Endothelial cell of umbilical vein (primary cell): Measurements from ENCODE around the gene AXDND1. TPM values are rescaled to one million over a fixed set of nuclear protein-coding genes. Genes with fewer than 3 reads are reported as not detected.
A peak's percentile ranks its signal among the peaks of the same experiment; 100 is the strongest.

ENCODE experiments used
- BruUV-seq: library from RNA; stranded (reverse); fragments of 400-500 nt; replicated peaks from 2 replicates; lab custom pipeline; 2021; lab: Mats Ljungman, UMichigan
- CTCF ChIA-PET: fragments of 300-600, 350-600 bp; sonication (Branson Sonifier 250); formaldehyde crosslinking; loops from one replicate; lab custom pipeline; 2021; ENCODE audit warnings: antibody characterized with exemption, inconsistent platforms; lab: Charles Lee
- POLR2A ChIA-PET: fragments of 300-600, 350-600 bp; sonication (Branson Sonifier 250); formaldehyde crosslinking; loops from one replicate; lab custom pipeline; 2021; ENCODE audit warnings: antibody characterized with exemption, inconsistent platforms; lab: Charles Lee
- DNase-seq: peaks from one replicate; pipeline ENCODE4 v3.0.0-alpha.2; 2011; ENCODE audit warnings: low read depth, low spot score
- FAIRE-seq: peaks from 2 replicates; lab custom pipeline; 2011; peaks lifted over from hg19 to GRCh38; lab: Jason Lieb, UNC
- H2AFZ ChIP-seq: 2 replicates; pipeline ENCODE4 v1.6.0; 2012; ENCODE audit warnings: low read depth, low read length, control low read depth, inconsistent platforms
- H3K27ac ChIP-seq: 2 replicates; pipeline ENCODE4 v1.5.1; 2011; ENCODE audit warnings: low read depth, mild to moderate bottlenecking, control low read depth, low read length, moderate library complexity; ENCODE audit not compliant: insufficient read depth
- H3K27me3 ChIP-seq, 2 experiments: 2 replicates each; pipeline versions ENCODE4 v1.6.0 to v1.6.1; 2011; ENCODE audit warnings: low read length in 2 of 2, mixed read lengths in 1 of 2; ENCODE audit not compliant: control insufficient read depth in 2 of 2, insufficient read depth in 2 of 2
- H3K36me3 ChIP-seq, 2 experiments: 2 replicates in 1 of 2; 3 replicates in 1 of 2; pipeline ENCODE4 v1.5.1; 2011; ENCODE audit warnings: low read length in 2 of 2, mild to moderate bottlenecking in 1 of 2, moderate library complexity in 1 of 2; ENCODE audit not compliant: control insufficient read depth in 2 of 2, insufficient read depth in 2 of 2; ENCODE audit errors: extremely low read depth in 1 of 2
- H3K4me1 ChIP-seq: 3 replicates; pipeline ENCODE4 v1.5.1; 2011; ENCODE audit warnings: mild to moderate bottlenecking, low read length; ENCODE audit not compliant: control insufficient read depth, insufficient read depth; ENCODE audit errors: extremely low read depth
- H3K4me2 ChIP-seq: 2 replicates; pipeline ENCODE4 v1.6.1; 2011; ENCODE audit warnings: low read length, control low read depth, mixed read lengths; ENCODE audit not compliant: insufficient read depth
- H3K4me3 ChIP-seq, 3 experiments: fragments of 200-600 bp in 1 of 3; sonication (generic), shearing (Covaris generic) in 1 of 3; replicated peaks in 1 of 3; 2 replicates each; pipeline ENCODE4 v1.5.1; 2011 to 2016; ENCODE audit warnings: control low read depth in 3 of 3, low read length in 3 of 3, mild to moderate bottlenecking in 2 of 3, inconsistent platforms in 1 of 3, low read depth in 1 of 3, moderate library complexity in 1 of 3; ENCODE audit not compliant: insufficient read depth in 1 of 3
- H3K79me2 ChIP-seq: 2 replicates; pipeline ENCODE4 v1.6.0; 2012; ENCODE audit warnings: low read length, inconsistent platforms; ENCODE audit not compliant: control insufficient read depth, insufficient read depth
- H3K9ac ChIP-seq: replicated peaks from 2 replicates; pipeline ENCODE3; 2011; ENCODE audit warnings: low read length, control low read depth; ENCODE audit not compliant: insufficient read depth; ENCODE audit errors: extremely low read depth
- H3K9me1 ChIP-seq: replicated peaks from 3 replicates; pipeline ENCODE4 v1.6.0; 2011; ENCODE audit warnings: mild to moderate bottlenecking, low read length; ENCODE audit not compliant: control insufficient read depth, insufficient read depth; ENCODE audit errors: extremely low read depth
- H3K9me3 ChIP-seq: replicated peaks from 2 replicates; pipeline ENCODE4 v1.5.1; 2012; ENCODE audit warnings: low read length, inconsistent platforms; ENCODE audit not compliant: control insufficient read depth, insufficient read depth
- H4K20me1 ChIP-seq: replicated peaks from 2 replicates; pipeline ENCODE3; 2011; ENCODE audit warnings: mild to moderate bottlenecking, low read length; ENCODE audit not compliant: control insufficient read depth, insufficient read depth; ENCODE audit errors: extremely low read depth
- EZH2 ChIP-seq: IDR thresholded peaks from 2 replicates; pipeline ENCODE4 v1.6.1; 2012; ENCODE audit warnings: borderline replicate concordance, low read depth, mild to moderate bottlenecking, moderate library complexity, low read length, inconsistent platforms; ENCODE audit not compliant: severe bottlenecking
- FOS ChIP-seq: IDR thresholded peaks from 2 replicates; pipeline ENCODE4 v1.6.1; 2011; ENCODE audit warnings: mild to moderate bottlenecking, low read length, moderate library complexity, borderline replicate concordance; ENCODE audit not compliant: insufficient read depth
- GATA2 ChIP-seq: IDR thresholded peaks from 2 replicates; pipeline ENCODE4 v1.7.0; 2011; ENCODE audit warnings: low read depth, mild to moderate bottlenecking, moderate library complexity, mixed read lengths, low read length; ENCODE audit not compliant: insufficient read length, insufficient read depth
- JUN ChIP-seq: IDR thresholded peaks from 2 replicates; pipeline ENCODE4 v1.6.1; 2011; ENCODE audit warnings: borderline replicate concordance, low read depth; ENCODE audit not compliant: insufficient read length, insufficient read depth
- MYC ChIP-seq: IDR thresholded peaks from one replicate; pipeline ENCODE4 v1.6.1; 2011; ENCODE audit warnings: mild to moderate bottlenecking, low read depth, low read length
- POLR2A ChIP-seq: IDR thresholded peaks from 2 replicates; pipeline ENCODE4 v1.6.1; 2012; ENCODE audit warnings: low read depth, mild to moderate bottlenecking, control low read depth, low read length
- POLR2AphosphoS5 ChIP-seq: IDR thresholded peaks from 2 replicates; pipeline ENCODE4 v1.6.1; 2012; ENCODE audit warnings: low read depth, mild to moderate bottlenecking, control low read depth, low read length, moderate library complexity; ENCODE audit not compliant: insufficient read depth
- dilution Hi-C: fragments of 300-500 bp; cut with MboI; formaldehyde crosslinking; loops from one replicate; pipeline ENCODE4 v1.15.0; 2019; ENCODE audit warnings: low sequenced_read_pairs; ENCODE audit not compliant: extremely low pct_ligation_motif_present
- intact Hi-C: fragments of 100-400 bp; cut with micrococcal nuclease; formaldehyde crosslinking; loops from one replicate; pipeline ENCODE4 v1.10.0; 2022
- polyA plus RNA-seq, 4 experiments: library from polyadenylated mRNA; depleted of rRNA in 3 of 4; stranded (reverse) in 3 of 4; unstranded in 1 of 4; fragments of >200 nt; gene quantifications; 2 replicates each; pipeline versions ENCODE4 v1.2.1 to v1.2.3, GENCODE V29; 2011 to 2012; ENCODE audit warnings: missing spikeins in 1 of 4
- total RNA-seq: library from RNA; stranded (reverse); gene quantifications from 2 replicates; pipeline ENCODE4 v1.2.3, GENCODE V29; 2021
- TF ChIP-seq, protein P1 (sequence below), 2 donors: IDR thresholded peaks; 1 replicate in 1 of 2; 2 replicates in 1 of 2; pipeline ENCODE4 v1.5.1; 2011; ENCODE audit warnings: low read length in 2 of 2, mild to moderate bottlenecking in 2 of 2, moderate library complexity in 2 of 2, control low read depth in 1 of 2, inconsistent platforms in 1 of 2, low read depth in 1 of 2; ENCODE audit not compliant: insufficient read depth in 1 of 2; ENCODE audit errors: extremely low read depth in 1 of 2
- TF ChIP-seq, protein P2 (sequence below): IDR thresholded peaks from 2 replicates; pipeline ENCODE4 v1.6.1; 2011; ENCODE audit not compliant: insufficient read depth, insufficient read length

The AXDND1 gene
- total and polyA plus RNA-seq, 2 donors (not counting 3 experiments of a cell fraction or from before 2014, with no cell fraction given): 0.17 TPM; not detected in 1

DNA sequence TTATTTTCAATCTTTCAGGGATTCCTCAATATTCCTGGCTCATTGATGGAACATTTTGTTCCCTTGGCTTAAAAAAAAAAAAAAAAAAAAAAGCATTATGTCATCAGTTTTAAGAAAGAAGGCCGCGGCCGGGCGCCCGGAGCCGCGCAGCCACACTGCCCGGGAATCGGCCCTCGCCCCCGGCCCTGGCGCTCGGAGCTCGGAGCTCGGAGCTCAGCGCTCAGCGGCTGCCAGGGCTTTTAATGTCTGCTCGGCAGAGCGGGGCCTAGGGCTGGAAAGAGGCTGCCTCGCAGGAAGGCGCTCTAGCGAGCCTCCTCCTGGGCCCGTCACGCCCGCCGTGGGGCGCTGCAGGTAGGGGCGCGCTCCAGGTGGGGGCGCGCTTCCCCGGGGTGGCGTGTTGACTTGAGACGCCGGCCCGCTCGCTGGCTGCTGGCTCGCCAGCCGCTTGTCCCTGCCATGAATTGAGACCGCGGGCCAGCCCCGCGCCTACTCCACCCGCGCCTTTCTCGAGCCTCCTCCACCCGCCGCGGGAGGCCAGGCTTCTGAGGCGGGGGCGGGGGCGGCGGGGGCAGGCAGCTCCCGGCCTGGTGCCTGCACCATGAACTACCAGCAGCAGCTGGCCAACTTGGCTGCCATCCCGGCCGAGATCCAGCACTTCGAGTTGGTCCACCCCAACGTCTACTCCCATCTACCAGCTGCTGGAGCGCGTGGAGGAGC is 220.5 kb downstream of the AXDND1 start:
- DNase-seq: peak; percentile 32
- peaks cover 17 to 27% of the 10 kb centered on the region in 2 experiments for H3K27me3 ChIP-seq
- FAIRE-seq: no peak
- ChIA-PET POLR2A (no interaction called here), CTCF (interaction anchor here (1.1 to 1.7 kb wide), 3 partner anchors 8 to 593 kb away, joined by 3 to 7 read pairs (median 4); no protein-coding TSS in a partner anchor)
- no peak overlapping the region for H3K4me2 ChIP-seq
- H3K4me1 ChIP-seq: no peaks in the 10 kb centered on the region
- dilution Hi-C loops (no loop called here), intact Hi-C loops (no loop called here)
- peak overlapping the region in 1 of 3 experiments; percentile 19 for H3K4me3 ChIP-seq
- H3K79me2 ChIP-seq: no peaks in the 10 kb centered on the region
- no peaks in the 10 kb centered on the region for H3K36me3 ChIP-seq
- no peaks in the 10 kb centered on the region for H3K9me1 ChIP-seq
- no peaks in the 10 kb centered on the region for H4K20me1 ChIP-seq
- no peak overlapping the region for H3K27ac ChIP-seq
- no peaks in the 10 kb centered on the region for H3K9me3 ChIP-seq
- no TSS peak for BruUV-seq
- H2AFZ ChIP-seq: peak overlapping the region; percentile 43
- TF ChIP-seq POLR2A: no peak
- peak; percentile 19 for TF ChIP-seq EZH2
- no peak for TF ChIP-seq MYC
- no peak for TF ChIP-seq GATA2
- TF ChIP-seq, protein P1, sequence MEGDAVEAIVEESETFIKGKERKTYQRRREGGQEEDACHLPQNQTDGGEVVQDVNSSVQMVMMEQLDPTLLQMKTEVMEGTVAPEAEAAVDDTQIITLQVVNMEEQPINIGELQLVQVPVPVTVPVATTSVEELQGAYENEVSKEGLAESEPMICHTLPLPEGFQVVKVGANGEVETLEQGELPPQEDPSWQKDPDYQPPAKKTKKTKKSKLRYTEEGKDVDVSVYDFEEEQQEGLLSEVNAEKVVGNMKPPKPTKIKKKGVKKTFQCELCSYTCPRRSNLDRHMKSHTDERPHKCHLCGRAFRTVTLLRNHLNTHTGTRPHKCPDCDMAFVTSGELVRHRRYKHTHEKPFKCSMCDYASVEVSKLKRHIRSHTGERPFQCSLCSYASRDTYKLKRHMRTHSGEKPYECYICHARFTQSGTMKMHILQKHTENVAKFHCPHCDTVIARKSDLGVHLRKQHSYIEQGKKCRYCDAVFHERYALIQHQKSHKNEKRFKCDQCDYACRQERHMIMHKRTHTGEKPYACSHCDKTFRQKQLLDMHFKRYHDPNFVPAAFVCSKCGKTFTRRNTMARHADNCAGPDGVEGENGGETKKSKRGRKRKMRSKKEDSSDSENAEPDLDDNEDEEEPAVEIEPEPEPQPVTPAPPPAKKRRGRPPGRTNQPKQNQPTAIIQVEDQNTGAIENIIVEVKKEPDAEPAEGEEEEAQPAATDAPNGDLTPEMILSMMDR (IDR thresholded peaks at IDR 0.05; ENCODE audit: extremely low read depth in 1 of 2, insufficient read depth in 1 of 2, low read depth in 1 of 2, low read length in 2 of 2): peak; percentile 38 to 55
- TF ChIP-seq POLR2AphosphoS5: no peak
- TF ChIP-seq, protein P2, sequence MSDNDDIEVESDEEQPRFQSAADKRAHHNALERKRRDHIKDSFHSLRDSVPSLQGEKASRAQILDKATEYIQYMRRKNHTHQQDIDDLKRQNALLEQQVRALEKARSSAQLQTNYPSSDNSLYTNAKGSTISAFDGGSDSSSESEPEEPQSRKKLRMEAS: no peak
- no peak for TF ChIP-seq JUN
- TF ChIP-seq FOS: no peak
- H3K9ac ChIP-seq: no peak overlapping the region
